ENCODE data around the gene NFATC2. TPM values are rescaled to one million over a fixed set of nuclear protein-coding genes. Genes with fewer than 3 reads are reported as not detected.

The NFATC2 gene
- total RNA-seq, 3 donors from 2014 or later (not counting 1 experiment from before 2014, with no cell fraction given), result 141 to 195 (median 160) TPM

DNA sequence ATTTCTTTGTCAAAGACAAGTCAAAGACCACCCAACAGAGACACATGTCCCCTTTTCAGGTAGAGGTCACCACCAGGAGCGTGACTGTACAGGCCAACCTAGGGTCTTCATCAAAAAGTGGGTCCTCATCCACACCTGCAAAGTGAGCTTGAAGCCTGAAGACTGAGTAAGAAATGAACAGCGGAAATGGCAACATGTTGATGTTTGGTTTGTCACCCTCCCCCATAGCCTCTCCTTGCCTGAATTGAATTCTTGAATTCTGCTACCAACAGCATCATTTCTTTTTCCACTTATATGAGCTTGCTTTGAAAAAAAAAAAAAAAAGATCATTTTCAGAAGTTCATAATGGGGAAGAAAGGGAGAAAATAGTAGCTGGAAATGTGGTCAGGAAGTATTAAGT lies 104.4 kb downstream of the NFATC2 start:
- ATAC-seq, result no peak
- TF ChIP-seq, protein P1, sequence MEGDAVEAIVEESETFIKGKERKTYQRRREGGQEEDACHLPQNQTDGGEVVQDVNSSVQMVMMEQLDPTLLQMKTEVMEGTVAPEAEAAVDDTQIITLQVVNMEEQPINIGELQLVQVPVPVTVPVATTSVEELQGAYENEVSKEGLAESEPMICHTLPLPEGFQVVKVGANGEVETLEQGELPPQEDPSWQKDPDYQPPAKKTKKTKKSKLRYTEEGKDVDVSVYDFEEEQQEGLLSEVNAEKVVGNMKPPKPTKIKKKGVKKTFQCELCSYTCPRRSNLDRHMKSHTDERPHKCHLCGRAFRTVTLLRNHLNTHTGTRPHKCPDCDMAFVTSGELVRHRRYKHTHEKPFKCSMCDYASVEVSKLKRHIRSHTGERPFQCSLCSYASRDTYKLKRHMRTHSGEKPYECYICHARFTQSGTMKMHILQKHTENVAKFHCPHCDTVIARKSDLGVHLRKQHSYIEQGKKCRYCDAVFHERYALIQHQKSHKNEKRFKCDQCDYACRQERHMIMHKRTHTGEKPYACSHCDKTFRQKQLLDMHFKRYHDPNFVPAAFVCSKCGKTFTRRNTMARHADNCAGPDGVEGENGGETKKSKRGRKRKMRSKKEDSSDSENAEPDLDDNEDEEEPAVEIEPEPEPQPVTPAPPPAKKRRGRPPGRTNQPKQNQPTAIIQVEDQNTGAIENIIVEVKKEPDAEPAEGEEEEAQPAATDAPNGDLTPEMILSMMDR (IDR thresholded peaks at IDR 0.05), result no peak
- Histone ChIP-seq H3K9me3 (ENCODE audit: control insufficient read depth, insufficient read depth, low read length) (no peaks in the 10 kb centered on the region), H3K27ac (ENCODE audit: low read length) (no peak overlapping the region), H3K36me3 (ENCODE audit: control insufficient read depth, insufficient read depth, low read length) (peaks cover 39% of the 10 kb centered on the region), H3K4me3 (ENCODE audit: low read length) (no peak overlapping the region), H3K27me3 (ENCODE audit: control insufficient read depth, insufficient read depth, low read length) (no peaks in the 10 kb centered on the region), H3K4me1 (ENCODE audit: control insufficient read depth, insufficient read depth, low read length) (peaks cover 34% of the 10 kb centered on the region)
- Mint-ChIP-seq H3K4me1 (peaks cover 38 to 57% of the 10 kb centered on the region in 2 donors), H3K4me3 (no peak overlapping the region), H3K27ac (peak overlapping the region; percentile 86 to 88), H3K27me3 (ENCODE audit: low read depth in 2 of 2) (no peaks in the 10 kb centered on the region), H3K9me3 (no peaks in the 10 kb centered on the region), H3K36me3 (peaks cover 9% of the 10 kb centered on the region)
- intact Hi-C loops (cut with micrococcal nuclease), result no loop called here
- 96% methylated on average over 2 of the region's 2 CpGs for WGBS (ENCODE audit: insufficient coverage)
- DNase-seq, result no peak

DNA sequence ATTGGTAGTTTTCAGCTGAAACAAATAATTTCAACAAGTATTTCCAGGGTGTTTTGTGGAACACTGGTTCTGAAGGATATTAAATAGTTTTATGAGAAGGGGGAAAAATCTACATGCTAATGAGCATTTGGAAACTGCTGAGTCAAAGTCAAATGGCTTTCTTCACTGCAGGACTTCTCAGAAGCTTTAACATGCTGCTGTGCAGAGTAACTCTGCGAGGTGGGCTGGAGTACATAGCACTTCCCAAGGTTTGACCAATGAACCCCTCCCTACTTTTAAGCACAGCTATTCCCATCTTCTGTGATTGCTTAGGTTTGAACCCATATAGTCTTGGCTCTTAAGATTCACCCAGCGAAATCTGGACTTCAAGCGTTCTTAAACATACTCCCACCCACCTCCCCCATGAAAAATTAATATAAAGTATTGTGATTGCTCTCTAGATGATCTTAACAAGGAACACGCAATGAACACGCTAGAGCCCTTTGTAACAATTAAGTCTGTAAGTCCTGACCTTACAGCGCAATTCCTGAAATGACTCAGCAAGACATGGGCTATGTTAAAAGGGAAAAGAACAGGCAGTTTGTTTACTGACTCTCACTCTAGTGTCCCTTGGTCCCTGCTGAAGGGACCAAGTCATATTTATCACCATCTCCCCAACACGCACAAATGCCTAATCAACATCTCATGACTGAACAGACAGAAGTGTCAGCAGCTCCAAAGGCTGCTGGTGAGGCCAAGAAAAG lies 105.2 kb downstream of the NFATC2 start:
- no peak overlapping the region for H3K4me3 Mint-ChIP-seq
- H3K36me3 Mint-ChIP-seq, result peaks cover 13% of the 10 kb centered on the region
- no peaks in the 10 kb centered on the region for H3K9me3 ChIP-seq (ENCODE audit: control insufficient read depth, insufficient read depth, low read length)
- H3K36me3 ChIP-seq (ENCODE audit: control insufficient read depth, insufficient read depth, low read length), result peaks cover 43% of the 10 kb centered on the region
- H3K27ac ChIP-seq (ENCODE audit: low read length), result no peak overlapping the region
- H3K27me3 Mint-ChIP-seq (ENCODE audit: low read depth in 2 of 2), result no peaks in the 10 kb centered on the region
- H3K9me3 Mint-ChIP-seq, result no peaks in the 10 kb centered on the region
- TF ChIP-seq, protein P1 (IDR thresholded peaks at IDR 0.05), result no peak
- 80% methylated on average over 5 of the region's 7 CpGs for WGBS (ENCODE audit: insufficient coverage)
- H3K27me3 ChIP-seq (ENCODE audit: control insufficient read depth, insufficient read depth, low read length), result no peaks in the 10 kb centered on the region
- DNase-seq (no peak), ATAC-seq (no peak)
- H3K4me1 ChIP-seq (ENCODE audit: control insufficient read depth, insufficient read depth, low read length), result peaks cover 38% of the 10 kb centered on the region
- H3K4me3 ChIP-seq (ENCODE audit: low read length), result no peak overlapping the region
- H3K4me1 Mint-ChIP-seq, result peaks cover 43 to 59% of the 10 kb centered on the region in 2 donors
- intact Hi-C loops (cut with micrococcal nuclease), result no loop called here
- H3K27ac Mint-ChIP-seq, result peak overlapping the region; percentile 70 to 86

DNA sequence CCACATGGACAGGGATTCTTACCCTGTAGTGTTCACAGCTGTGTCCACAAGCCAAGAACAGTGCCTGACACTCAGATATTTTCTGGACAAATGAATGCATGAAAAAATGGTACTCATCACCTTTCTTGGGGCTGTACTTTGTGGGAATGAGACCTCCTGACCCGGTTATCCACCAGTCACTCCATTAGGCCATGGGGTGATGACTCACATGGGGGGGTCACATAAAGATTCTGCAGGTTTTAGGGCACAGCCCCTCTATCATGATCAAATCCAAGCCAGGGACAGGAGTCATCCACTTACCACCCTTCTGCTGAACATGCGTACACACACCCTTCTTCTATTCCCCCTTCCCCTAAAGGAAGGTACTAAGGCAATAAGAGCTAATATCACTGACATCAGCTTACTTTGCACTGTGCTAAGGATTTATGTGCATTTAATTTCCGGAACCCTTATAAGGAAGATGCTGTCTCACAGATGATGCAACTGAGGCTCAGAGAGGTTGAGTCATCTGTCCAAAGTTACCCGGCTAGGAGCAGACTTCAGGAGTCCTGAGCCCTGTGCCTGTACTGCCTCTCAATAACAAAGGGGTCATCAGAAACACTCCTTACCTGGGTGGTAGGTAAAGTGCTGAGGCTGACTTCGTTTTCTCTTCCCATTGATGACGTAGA lies 107.8 kb downstream of the NFATC2 start:
- WGBS (ENCODE audit: insufficient coverage), result 95% methylated on average over 6 of the region's 6 CpGs
- no peak for ATAC-seq
- Histone ChIP-seq H3K4me3 (ENCODE audit: low read length) (no peak overlapping the region), H3K36me3 (ENCODE audit: control insufficient read depth, insufficient read depth, low read length) (peaks cover 60% of the 10 kb centered on the region), H3K27me3 (ENCODE audit: control insufficient read depth, insufficient read depth, low read length) (no peaks in the 10 kb centered on the region), H3K4me1 (ENCODE audit: control insufficient read depth, insufficient read depth, low read length) (peaks cover 37% of the 10 kb centered on the region), H3K9me3 (ENCODE audit: control insufficient read depth, insufficient read depth, low read length) (no peaks in the 10 kb centered on the region), H3K27ac (ENCODE audit: low read length) (no peak overlapping the region)
- TF ChIP-seq, protein P1 (IDR thresholded peaks at IDR 0.05), result no peak
- Mint-ChIP-seq H3K27me3 (ENCODE audit: low read depth in 2 of 2) (no peaks in the 10 kb centered on the region), H3K36me3 (peaks cover 13% of the 10 kb centered on the region), H3K4me3 (no peak overlapping the region), H3K9me3 (no peaks in the 10 kb centered on the region), H3K4me1 (peaks cover 60 to 76% of the 10 kb centered on the region in 2 donors), H3K27ac (peak overlapping the region in 1 of 2 donors; percentile 37)
- no peak for DNase-seq
- intact Hi-C loops (cut with micrococcal nuclease), result no loop called here

Data from natural killer cell (primary cell).